Effector CD4-positive, alpha-beta T cell (primary cell): Measurements from ENCODE around the gene PHLDA3.

Experiments
- DNase-seq: peaks from one replicate; pipeline ENCODE4 v3.0.0-alpha.2; 2020
- total RNA-seq: gene quantifications from one replicate; lab custom pipeline; 2026; lab: John Stamatoyannopoulos, UW

The PHLDA3 gene
- total RNA-seq: 1.7 reads per million

- no peak for DNase-seq
These were observed at the start of gene PHLDA3 for GRCh38 chr1:201468844-201469644. Gene PHLDA3 (minus strand): TSS chr1:201469188. CDS start chr1:201468786, 402 bp downstream.

- no peak for DNase-seq
These were observed 49.1 kb upstream of the PHLDA3 start for GRCh38 chr1:201518071-201518470.

- DNase-seq: no peak
These were observed 48.6 kb upstream of the PHLDA3 start for GRCh38 chr1:201517631-201518030.

GRCh38 chr1:201516511-201517127 lies 47.6 kb upstream of the PHLDA3 start:
- DNase-seq: no peak

- no peak for DNase-seq
These were observed 46.9 kb upstream of the PHLDA3 start for GRCh38 chr1:201515895-201516294.

- DNase-seq: no peak
These were observed 46.2 kb upstream of the PHLDA3 start for GRCh38 chr1:201515062-201515750.

- no peak for DNase-seq
These were observed 45.5 kb upstream of the PHLDA3 start for GRCh38 chr1:201514466-201514865.

- DNase-seq: no peak
These were observed 44.7 kb upstream of the PHLDA3 start for GRCh38 chr1:201513498-201514243.

GRCh38 chr1:201511941-201512539 lies 43.1 kb upstream of the PHLDA3 start:
- no peak for DNase-seq

GRCh38 chr1:201511396-201511940 lies 42.5 kb upstream of the PHLDA3 start:
- DNase-seq: no peak

GRCh38 chr1:201510734-201511133 lies 41.7 kb upstream of the PHLDA3 start:
- DNase-seq: no peak

- no peak for DNase-seq
These were observed 40.8 kb upstream of the PHLDA3 start for GRCh38 chr1:201509601-201510374.

- DNase-seq: no peak
These were observed 39.8 kb upstream of the PHLDA3 start for GRCh38 chr1:201508809-201509208.

- no peak for DNase-seq
These were observed 38.3 kb upstream of the PHLDA3 start for GRCh38 chr1:201507360-201507675.

- DNase-seq: peak; percentile 69
These were observed 37.8 kb upstream of the PHLDA3 start, which contains the start of gene CSRP1 for GRCh38 chr1:201506557-201507359. Gene CSRP1 (minus strand): TSS chr1:201507123. CDS start chr1:201496303, 10,820 bp downstream.

GRCh38 chr1:201506092-201506491 lies 37.1 kb upstream of the PHLDA3 start:
- DNase-seq: no peak

- DNase-seq: no peak
These were observed 36.5 kb upstream of the PHLDA3 start for GRCh38 chr1:201505503-201505890.

- no peak for DNase-seq
These were observed 36.0 kb upstream of the PHLDA3 start for GRCh38 chr1:201504799-201505502.

GRCh38 chr1:201504179-201504631 lies 35.2 kb upstream of the PHLDA3 start:
- no peak for DNase-seq
